Neural crest cell (in vitro differentiated cells): Measurements from ENCODE around the gene ST6GAL1. TPM values are rescaled to one million over a fixed set of nuclear protein-coding genes. Genes with fewer than 3 reads are reported as not detected.

ENCODE experiments used
- DNase-seq: peaks from one replicate; pipeline ENCODE4 v3.0.0; 2021; ENCODE audit warnings: low read depth, mixed read lengths, low spot score
- H3K27ac Mint-ChIP-seq: one replicate; pipeline ENCODE4 v1.8.0; 2021; ENCODE audit warnings: mild to moderate bottlenecking, mixed read lengths; ENCODE audit not compliant: unreplicated experiment
- H3K27me3 Mint-ChIP-seq: 2 replicates; pipeline ENCODE4 v1.8.0; 2021; ENCODE audit warnings: low read depth, mild to moderate bottlenecking, mixed read lengths
- H3K36me3 Mint-ChIP-seq: 2 replicates; pipeline ENCODE4 v1.8.0; 2021; ENCODE audit warnings: low read depth, mild to moderate bottlenecking, mixed read lengths
- H3K4me1 Mint-ChIP-seq: 2 replicates; pipeline ENCODE4 v1.8.0; 2021; ENCODE audit warnings: mixed read lengths
- H3K4me3 Mint-ChIP-seq: one replicate; pipeline ENCODE4 v1.8.0; 2021; ENCODE audit warnings: mild to moderate bottlenecking, mixed read lengths
- H3K9me3 Mint-ChIP-seq: 2 replicates; pipeline ENCODE4 v1.8.0; 2021; ENCODE audit warnings: mixed read lengths
- total RNA-seq: library from RNA; stranded (reverse); gene quantifications from 2 replicates; pipeline ENCODE4 v1.2.1, GENCODE V29; 2021
- TF ChIP-seq, protein P1 (sequence below): fragments of 200-600 bp; sonication (generic); conservative IDR thresholded peaks from 2 replicates; pipeline ENCODE4 v1.5.0; 2021; ENCODE audit warnings: antibody characterized with exemption, mild to moderate bottlenecking

Gene ST6GAL1
- total RNA-seq, 1 donor from 2014 or later = 32.6 TPM

DNA sequence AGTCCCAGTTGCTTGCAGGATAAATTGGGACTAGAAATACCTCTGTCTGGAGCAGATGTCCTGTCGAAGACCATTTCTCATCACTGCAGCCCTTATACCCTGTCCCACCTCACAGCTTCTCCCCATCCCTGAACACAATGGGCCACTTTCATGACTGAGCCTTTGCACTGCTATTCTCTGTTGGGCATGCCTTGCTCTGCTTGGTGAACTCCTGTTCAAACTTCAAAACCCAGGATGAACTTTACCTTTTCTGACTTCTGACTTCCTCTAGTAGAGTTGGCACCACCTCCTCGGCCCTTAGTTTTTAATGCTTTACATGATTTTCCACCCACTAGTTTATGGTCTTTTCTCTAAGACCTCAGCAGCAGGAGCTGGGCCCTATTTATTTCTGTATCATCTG, 48.4 kb downstream of the ST6GAL1 start:
- H3K27ac Mint-ChIP-seq = peak overlapping the region; percentile 32
- no peak for DNase-seq

DNA sequence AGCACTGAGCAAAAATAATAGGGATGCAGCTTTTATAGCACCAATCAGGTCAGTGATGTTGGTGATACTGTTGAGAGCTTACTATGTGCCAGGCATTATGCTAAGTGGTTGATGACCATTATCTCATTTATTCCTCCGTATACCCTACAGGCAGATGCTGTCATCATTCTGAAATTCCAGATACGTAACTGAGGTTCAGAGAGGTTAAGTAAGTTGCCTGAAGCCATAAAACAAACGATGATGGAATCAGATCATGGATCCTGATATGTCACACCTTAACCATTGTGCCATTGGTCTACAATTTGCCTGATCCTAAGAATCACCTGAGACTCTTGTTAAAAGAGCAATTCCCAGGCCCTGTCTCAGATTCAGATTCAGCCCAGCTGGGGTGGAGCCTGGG, 49.5 kb downstream of the ST6GAL1 start:
- Mint-ChIP-seq H3K4me3 (no peak overlapping the region), H3K36me3 (peaks cover 17% of the 10 kb centered on the region), H3K4me1 (peaks cover 29% of the 10 kb centered on the region), H3K27me3 (no peaks in the 10 kb centered on the region), H3K27ac (no peak overlapping the region), H3K9me3 (no peaks in the 10 kb centered on the region)
- DNase-seq = no peak
- TF ChIP-seq, protein P1, sequence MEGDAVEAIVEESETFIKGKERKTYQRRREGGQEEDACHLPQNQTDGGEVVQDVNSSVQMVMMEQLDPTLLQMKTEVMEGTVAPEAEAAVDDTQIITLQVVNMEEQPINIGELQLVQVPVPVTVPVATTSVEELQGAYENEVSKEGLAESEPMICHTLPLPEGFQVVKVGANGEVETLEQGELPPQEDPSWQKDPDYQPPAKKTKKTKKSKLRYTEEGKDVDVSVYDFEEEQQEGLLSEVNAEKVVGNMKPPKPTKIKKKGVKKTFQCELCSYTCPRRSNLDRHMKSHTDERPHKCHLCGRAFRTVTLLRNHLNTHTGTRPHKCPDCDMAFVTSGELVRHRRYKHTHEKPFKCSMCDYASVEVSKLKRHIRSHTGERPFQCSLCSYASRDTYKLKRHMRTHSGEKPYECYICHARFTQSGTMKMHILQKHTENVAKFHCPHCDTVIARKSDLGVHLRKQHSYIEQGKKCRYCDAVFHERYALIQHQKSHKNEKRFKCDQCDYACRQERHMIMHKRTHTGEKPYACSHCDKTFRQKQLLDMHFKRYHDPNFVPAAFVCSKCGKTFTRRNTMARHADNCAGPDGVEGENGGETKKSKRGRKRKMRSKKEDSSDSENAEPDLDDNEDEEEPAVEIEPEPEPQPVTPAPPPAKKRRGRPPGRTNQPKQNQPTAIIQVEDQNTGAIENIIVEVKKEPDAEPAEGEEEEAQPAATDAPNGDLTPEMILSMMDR = no peak

More for the DNA sequence above, 48.4 kb downstream of the ST6GAL1 start:
- TF ChIP-seq, protein P1 = no peak
- Mint-ChIP-seq H3K27me3 (no peaks in the 10 kb centered on the region), H3K36me3 (peaks cover 18% of the 10 kb centered on the region), H3K9me3 (no peaks in the 10 kb centered on the region), H3K4me3 (no peak overlapping the region), H3K4me1 (peaks cover 29% of the 10 kb centered on the region)

- TF ChIP-seq, protein P1 = no peak
- H3K4me1 Mint-ChIP-seq = peaks cover 25% of the 10 kb centered on the region
- H3K4me3 Mint-ChIP-seq = no peak overlapping the region
- H3K27me3 Mint-ChIP-seq = no peaks in the 10 kb centered on the region
- DNase-seq = no peak
- no peak overlapping the region for H3K27ac Mint-ChIP-seq
- H3K9me3 Mint-ChIP-seq = no peaks in the 10 kb centered on the region
- peaks cover 10% of the 10 kb centered on the region for H3K36me3 Mint-ChIP-seq
These were observed 50.7 kb downstream of the ST6GAL1 start for GRCh38 chr3:186980989-186981388.

GRCh38 chr3:186983659-186984058, 53.3 kb downstream of the ST6GAL1 start:
- Mint-ChIP-seq H3K4me1 (peaks cover 23% of the 10 kb centered on the region), H3K27me3 (no peaks in the 10 kb centered on the region), H3K36me3 (peaks cover 17% of the 10 kb centered on the region), H3K9me3 (no peaks in the 10 kb centered on the region), H3K4me3 (no peak overlapping the region), H3K27ac (no peak overlapping the region)
- no peak for DNase-seq
- TF ChIP-seq, protein P1 = no peak

DNA sequence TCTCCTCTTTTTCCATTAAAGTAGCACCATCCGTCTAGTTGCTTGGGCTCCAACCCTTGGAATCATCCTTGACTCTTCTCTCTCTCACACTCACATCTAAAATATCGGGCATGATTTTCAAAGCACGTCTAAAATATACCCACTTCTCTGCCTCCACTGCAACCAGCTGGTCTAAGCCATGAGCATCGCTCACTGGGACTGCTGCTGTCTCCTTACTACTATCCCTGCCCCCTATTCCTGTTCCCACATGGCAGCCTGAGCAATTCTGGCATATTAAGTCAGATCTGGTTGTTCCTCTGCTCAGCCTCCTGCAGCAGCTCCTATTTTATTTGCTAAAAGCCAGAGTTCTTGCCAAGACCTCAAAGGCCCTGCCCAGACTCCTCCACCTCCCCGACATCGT, 53.7 kb downstream of the ST6GAL1 start:
- H3K9me3 Mint-ChIP-seq = no peaks in the 10 kb centered on the region
- peaks cover 17% of the 10 kb centered on the region for H3K36me3 Mint-ChIP-seq
- no peak for DNase-seq
- peaks cover 19% of the 10 kb centered on the region for H3K4me1 Mint-ChIP-seq
- TF ChIP-seq, protein P1 = no peak
- H3K27ac Mint-ChIP-seq = no peak overlapping the region
- H3K4me3 Mint-ChIP-seq = no peak overlapping the region
- no peaks in the 10 kb centered on the region for H3K27me3 Mint-ChIP-seq
